Measurements from ENCODE around the gene FRMD4B.

Gene FRMD4B

GRCh38 chr3:69385723-69386555 is at the start of gene FRMD4B:
Gene FRMD4B, minus strand, starts transcription at chr3:69386088. Its CDS starts 99 bp downstream, at chr3:69385989.
- DNase-seq, result peak; percentile 1

GRCh38 chr3:69433969-69434325 is 48.1 kb upstream of the FRMD4B start:
- no peak for DNase-seq

- DNase-seq, result no peak
Measured at GRCh38 chr3:69433121-69433968, 47.5 kb upstream of the FRMD4B start.

GRCh38 chr3:69428657-69429255 is 42.9 kb upstream of the FRMD4B start:
- DNase-seq, result no peak

- DNase-seq, result no peak
Measured at GRCh38 chr3:69426967-69427304, 41.0 kb upstream of the FRMD4B start.

GRCh38 chr3:69426291-69426966 is 40.5 kb upstream of the FRMD4B start:
- DNase-seq, result no peak

GRCh38 chr3:69425249-69425648 is 39.4 kb upstream of the FRMD4B start:
- no peak for DNase-seq

GRCh38 chr3:69423463-69424155 is 37.7 kb upstream of the FRMD4B start:
- DNase-seq, result no peak

GRCh38 chr3:69422751-69423150 is 36.9 kb upstream of the FRMD4B start:
- DNase-seq, result no peak

GRCh38 chr3:69420781-69421520 is 35.1 kb upstream of the FRMD4B start:
- DNase-seq, result no peak

GRCh38 chr3:69419276-69419675 is 33.4 kb upstream of the FRMD4B start:
- DNase-seq, result no peak

- no peak for DNase-seq
Measured at GRCh38 chr3:69417541-69418078, 31.7 kb upstream of the FRMD4B start.

- DNase-seq, result no peak
Measured at GRCh38 chr3:69413551-69414207, 27.8 kb upstream of the FRMD4B start.

GRCh38 chr3:69411346-69411745 is 25.5 kb upstream of the FRMD4B start:
- no peak for DNase-seq

- DNase-seq, result peak; percentile 2
Measured at GRCh38 chr3:69410301-69410700, 24.4 kb upstream of the FRMD4B start.

- no peak for DNase-seq
Measured at GRCh38 chr3:69409831-69410230, 23.9 kb upstream of the FRMD4B start.

GRCh38 chr3:69409011-69409410 is 23.1 kb upstream of the FRMD4B start:
- DNase-seq, result no peak

GRCh38 chr3:69408542-69408941 is 22.7 kb upstream of the FRMD4B start:
- no peak for DNase-seq

- no peak for DNase-seq
Measured at GRCh38 chr3:69407908-69408307, 22.0 kb upstream of the FRMD4B start.

- DNase-seq, result no peak
Measured at GRCh38 chr3:69406163-69406562, 20.3 kb upstream of the FRMD4B start.

- DNase-seq, result no peak
Measured at GRCh38 chr3:69405067-69405466, 19.2 kb upstream of the FRMD4B start.
